Measurements from ENCODE around the gene NAA38.
"Not testable (repeated sequence)": the region's sequence is repeated elsewhere in the genome, so short reads cannot be mapped to it uniquely, and the experiment has no call there.

NAA38 gene

GRCh38 chr17:7881276-7882054 is 24.1 kb upstream of the NAA38 start:
- DNase-seq, result peak in 2 of 14 donors; percentile 16 to 93

GRCh38 chr17:7880076-7880868 is 22.9 kb upstream of the NAA38 start:
- DNase-seq, result no peak

GRCh38 chr17:7878234-7878633 is 20.9 kb upstream of the NAA38 start:
- no peak for DNase-seq

GRCh38 chr17:7875804-7876370 is 18.5 kb upstream of the NAA38 start:
- DNase-seq, result no peak

- no peak for DNase-seq
Measured at GRCh38 chr17:7873051-7873450, 15.7 kb upstream of the NAA38 start.

- no peak for DNase-seq
Measured at GRCh38 chr17:7867881-7868329, 10.5 kb upstream of the NAA38 start.

GRCh38 chr17:7864995-7865650 is 7.8 kb upstream of the NAA38 start:
- DNase-seq, result no peak

- not testable (repeated sequence) for DNase-seq
Measured at GRCh38 chr17:7864384-7864783, 7.0 kb upstream of the NAA38 start.

- DNase-seq, result peak in 2 of 14 donors; percentile 13 to 20
Measured at GRCh38 chr17:7862692-7863437, 5.5 kb upstream of the NAA38 start.

- no peak for DNase-seq
Measured at GRCh38 chr17:7859028-7859427, 1.7 kb upstream of the NAA38 start.

GRCh38 chr17:7858522-7858810 is 1.1 kb upstream of the NAA38 start:
- no peak for DNase-seq

- DNase-seq, result peak; percentile 52 to 99 (median 90)
Measured at GRCh38 chr17:7857713-7858521, 558 bp upstream of the NAA38 start, which contains the start of gene CYB5D1. TSS of gene CYB5D1 (plus strand) at chr17:7858003. CDS start at chr17:7858135, 132 bp downstream.

GRCh38 chr17:7856011-7856810 is 1.1 kb downstream of the NAA38 start:
- DNase-seq, result no peak

- DNase-seq, result no peak
Measured at GRCh38 chr17:7855660-7856010, 1.7 kb downstream of the NAA38 start.

- no peak for DNase-seq
Measured at GRCh38 chr17:7854851-7855659, 2.3 kb downstream of the NAA38 start, which contains the start of gene TMEM88. TSS of gene TMEM88 (plus strand) at chr17:7855066. CDS start at chr17:7855075, 9 bp downstream.

- DNase-seq, result no peak
Measured at GRCh38 chr17:7854078-7854777, 3.1 kb downstream of the NAA38 start.

GRCh38 chr17:7853691-7854038 is 3.7 kb downstream of the NAA38 start:
- no peak for DNase-seq

- no peak for DNase-seq
Measured at GRCh38 chr17:7852919-7853690, 4.3 kb downstream of the NAA38 start.
